Lung (tissue), 12 donors: ENCODE data around the gene NLGN1. TPM values are rescaled to one million over a fixed set of nuclear protein-coding genes. Genes with fewer than 3 reads are reported as not detected.

ENCODE experiments used
- ATAC-seq: fragments of 200-7000 bp; cut with Tn5 transposase; one replicate; pipeline ENCODE4 v1.9.1; 2020; ENCODE audit warnings: moderate number of reproducible peaks; ENCODE audit not compliant: insufficient read depth, low FRiP score
- DNase-seq, 3 donors: peaks; one replicate each; pipeline ENCODE4 v3.0.0-alpha.2; 2013 to 2017
- H3K27ac ChIP-seq, 2 donors: one replicate each; pipeline ENCODE4 v1.5.1; 2013; ENCODE audit warnings: mild to moderate bottlenecking in 2 of 2, moderate library complexity in 2 of 2, control low read depth in 1 of 2, inconsistent platforms in 1 of 2, low read depth in 1 of 2, low read length in 1 of 2
- H3K27me3 ChIP-seq, 3 donors: one replicate each; pipeline ENCODE4 v1.5.1; 2013; ENCODE audit warnings: low read length in 2 of 3; ENCODE audit not compliant: control insufficient read depth in 3 of 3, insufficient read depth in 3 of 3
- H3K36me3 ChIP-seq, 4 donors: one replicate each; pipeline ENCODE4 v1.5.1; 2013; ENCODE audit warnings: low read length in 4 of 4, mild to moderate bottlenecking in 1 of 4, moderate library complexity in 1 of 4; ENCODE audit not compliant: control insufficient read depth in 4 of 4, insufficient read depth in 4 of 4
- H3K4me1 ChIP-seq, 5 donors: one replicate each; pipeline ENCODE4 v1.5.1; 2013; ENCODE audit warnings: low read length in 5 of 5, mild to moderate bottlenecking in 2 of 5, moderate library complexity in 1 of 5; ENCODE audit not compliant: control insufficient read depth in 5 of 5, insufficient read depth in 5 of 5
- H3K4me3 ChIP-seq: one replicate; pipeline ENCODE4 v1.5.1; 2013; ENCODE audit warnings: mild to moderate bottlenecking, control low read depth, moderate library complexity
- H3K9ac ChIP-seq, 2 donors: one replicate each; pipeline ENCODE4 v1.5.1; 2013; ENCODE audit warnings: low read length in 2 of 2, control low read depth in 1 of 2; ENCODE audit not compliant: insufficient read depth in 1 of 2
- H3K9me3 ChIP-seq, 4 donors: one replicate each; pipeline ENCODE4 v1.5.1; 2013; ENCODE audit warnings: low read length in 3 of 4, mild to moderate bottlenecking in 1 of 4, moderate library complexity in 1 of 4; ENCODE audit not compliant: control insufficient read depth in 4 of 4, insufficient read depth in 3 of 4
- WGBS, 2 donors: extraction: QIAGEN DNeasy Blood & Tissue Kit; methylation state at CpG; one replicate each; pipeline ENCODE4 v1.1.7; 2013; 5-methylcytosine and 5-hydroxymethylcytosine counted together
- polyA plus RNA-seq, 2 donors: library from polyadenylated mRNA; stranded (reverse); fragments of 200-250 nt; gene quantifications; one replicate each; pipeline ENCODE4 v1.2.1, GENCODE V29; 2013
- total RNA-seq, 2 donors: library from RNA; depleted of rRNA in 1 of 2; stranded (reverse); fragments of >200 nt in 1 of 2; gene quantifications; one replicate each; pipeline ENCODE4 v1.2.1, GENCODE V29; 2014 to 2021
- TF ChIP-seq, protein P1 (sequence below): IDR thresholded peaks from 2 replicates; pipeline ENCODE4 v1.5.1; 2012; ENCODE audit warnings: mild to moderate bottlenecking; ENCODE audit errors: control extremely low read depth, extremely low read depth
- donor health status: control.
- donor health status: control.
- donor health status: Bipolar disorder and iron deficiency.
- donor health status: healthy.
- donor health status: DM: yes; HTN: yes; CAD: no.

Gene NLGN1
- total and polyA plus RNA-seq, 4 donors, result 0.24 to 22.2 (median 1.9) TPM

DNA sequence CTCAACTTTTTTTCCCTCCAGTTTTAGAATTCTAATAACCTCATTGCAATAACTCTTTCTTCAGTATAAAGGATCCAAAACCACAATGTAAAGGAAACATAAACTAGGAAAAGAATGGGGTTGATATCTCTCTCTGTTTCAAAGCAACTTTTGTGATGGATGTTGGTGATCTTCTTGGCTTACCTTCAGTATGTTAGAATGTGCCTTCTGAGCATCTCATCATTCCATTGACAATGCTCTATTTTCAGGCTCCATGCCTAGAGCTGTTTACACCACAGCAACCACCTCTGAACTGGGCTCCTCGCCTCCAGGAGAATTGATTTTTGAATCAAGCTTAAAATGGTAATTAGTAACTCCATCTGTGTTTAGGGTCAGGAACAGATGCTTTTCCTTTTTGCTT, 6.6 kb downstream of the NLGN1 start:
- Histone ChIP-seq H3K27me3 (no peaks in the 10 kb centered on the region), H3K4me1 (peaks cover 0 to 14% (median 2%) of the 10 kb centered on the region in 5 donors), H3K9ac (no peak overlapping the region), H3K9me3 (no peaks in the 10 kb centered on the region), H3K27ac (no peak overlapping the region), H3K4me3 (no peak overlapping the region), H3K36me3 (no peaks in the 10 kb centered on the region)
- no peak for ATAC-seq
- TF ChIP-seq, protein P1, sequence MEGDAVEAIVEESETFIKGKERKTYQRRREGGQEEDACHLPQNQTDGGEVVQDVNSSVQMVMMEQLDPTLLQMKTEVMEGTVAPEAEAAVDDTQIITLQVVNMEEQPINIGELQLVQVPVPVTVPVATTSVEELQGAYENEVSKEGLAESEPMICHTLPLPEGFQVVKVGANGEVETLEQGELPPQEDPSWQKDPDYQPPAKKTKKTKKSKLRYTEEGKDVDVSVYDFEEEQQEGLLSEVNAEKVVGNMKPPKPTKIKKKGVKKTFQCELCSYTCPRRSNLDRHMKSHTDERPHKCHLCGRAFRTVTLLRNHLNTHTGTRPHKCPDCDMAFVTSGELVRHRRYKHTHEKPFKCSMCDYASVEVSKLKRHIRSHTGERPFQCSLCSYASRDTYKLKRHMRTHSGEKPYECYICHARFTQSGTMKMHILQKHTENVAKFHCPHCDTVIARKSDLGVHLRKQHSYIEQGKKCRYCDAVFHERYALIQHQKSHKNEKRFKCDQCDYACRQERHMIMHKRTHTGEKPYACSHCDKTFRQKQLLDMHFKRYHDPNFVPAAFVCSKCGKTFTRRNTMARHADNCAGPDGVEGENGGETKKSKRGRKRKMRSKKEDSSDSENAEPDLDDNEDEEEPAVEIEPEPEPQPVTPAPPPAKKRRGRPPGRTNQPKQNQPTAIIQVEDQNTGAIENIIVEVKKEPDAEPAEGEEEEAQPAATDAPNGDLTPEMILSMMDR, result no peak
- no peak for DNase-seq
- WGBS, 2 donors, result 96 to 98% methylated on average over 1 of the region's 1 CpG

GRCh38 chr3:173410436-173410835, 12.9 kb downstream of the NLGN1 start:
- no peaks in the 10 kb centered on the region for H3K27me3 ChIP-seq
- no peak overlapping the region for H3K27ac ChIP-seq
- H3K4me1 ChIP-seq, result peaks cover 0 to 32% (median 12%) of the 10 kb centered on the region in 5 donors
- no peak overlapping the region for H3K9ac ChIP-seq
- ATAC-seq, result no peak
- TF ChIP-seq, protein P1, result no peak
- no peak overlapping the region for H3K4me3 ChIP-seq
- DNase-seq, result no peak
- H3K9me3 ChIP-seq, result no peaks in the 10 kb centered on the region
- no peaks in the 10 kb centered on the region for H3K36me3 ChIP-seq

DNA sequence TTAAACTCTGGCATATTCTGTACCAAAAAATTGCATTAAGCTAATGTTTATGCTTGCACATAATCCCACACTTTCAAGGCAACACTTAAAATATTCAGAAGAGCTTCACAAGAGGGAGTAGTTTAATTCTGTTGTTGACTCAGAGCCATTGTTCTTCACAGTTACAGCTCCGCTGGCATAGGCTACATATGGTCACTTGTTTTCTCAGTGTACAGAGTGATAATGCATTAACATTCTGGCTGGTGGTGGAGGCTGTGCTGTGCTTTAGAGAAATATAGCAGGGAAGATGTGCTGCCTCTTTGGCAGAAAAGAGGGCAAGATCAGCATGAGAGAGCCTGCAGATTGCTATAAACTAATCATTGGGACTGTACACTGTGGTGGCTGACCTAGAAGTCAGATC, 13.3 kb downstream of the NLGN1 start:
- Histone ChIP-seq H3K36me3 (no peaks in the 10 kb centered on the region), H3K4me1 (peaks cover 0 to 32% (median 12%) of the 10 kb centered on the region in 5 donors), H3K4me3 (no peak overlapping the region), H3K27me3 (no peaks in the 10 kb centered on the region), H3K27ac (no peak overlapping the region), H3K9ac (peak overlapping the region in 1 of 2 donors; percentile 4), H3K9me3 (no peaks in the 10 kb centered on the region)
- 65 to 78% methylated on average over 1 of the region's 1 CpG for WGBS, 2 donors
- ATAC-seq (peak; percentile 10), DNase-seq (peak; percentile 40 to 78 (median 74))
- TF ChIP-seq, protein P1, result no peak

GRCh38 chr3:173411375-173411973, 13.9 kb downstream of the NLGN1 start:
- no peaks in the 10 kb centered on the region for H3K27me3 ChIP-seq
- H3K4me1 ChIP-seq, result peaks cover 0 to 32% (median 12%) of the 10 kb centered on the region in 5 donors
- peak overlapping the region in 1 of 2 donors; percentile 4 for H3K9ac ChIP-seq
- TF ChIP-seq, protein P1, result no peak
- no peak overlapping the region for H3K4me3 ChIP-seq
- no peak overlapping the region for H3K27ac ChIP-seq
- DNase-seq (peak; percentile 70 to 97 (median 96)), ATAC-seq (peak; percentile 42)
- H3K36me3 ChIP-seq, result no peaks in the 10 kb centered on the region
- WGBS, 2 donors, result 26% methylated on average over 5 of the region's 5 CpGs
- no peaks in the 10 kb centered on the region for H3K9me3 ChIP-seq
